C4-2B (cell line): ENCODE measurements around the gene PRPF18.

Experiments used
- CTCF ChIP-seq: fragments of 450-650 bp; conservative IDR thresholded peaks from 2 replicates; pipeline ENCODE4 v1.5.1; 2017; ENCODE audit warnings: mild to moderate bottlenecking
- ZFX ChIP-seq: fragments of 450-650 bp; IDR thresholded peaks from 2 replicates; pipeline ENCODE4 v1.6.1; 2017

- peak; percentile 100 for TF ChIP-seq CTCF
- no peak for TF ChIP-seq ZFX
Observed at GRCh38 chr10:13586676-13587355, at the start of gene PRPF18.
